ENCODE measurements around the gene PTPRD.
"Not testable (repeated sequence)": the region's sequence is repeated elsewhere in the genome, so short reads cannot be mapped to it uniquely, and the experiment has no call there.

The PTPRD gene

DNA sequence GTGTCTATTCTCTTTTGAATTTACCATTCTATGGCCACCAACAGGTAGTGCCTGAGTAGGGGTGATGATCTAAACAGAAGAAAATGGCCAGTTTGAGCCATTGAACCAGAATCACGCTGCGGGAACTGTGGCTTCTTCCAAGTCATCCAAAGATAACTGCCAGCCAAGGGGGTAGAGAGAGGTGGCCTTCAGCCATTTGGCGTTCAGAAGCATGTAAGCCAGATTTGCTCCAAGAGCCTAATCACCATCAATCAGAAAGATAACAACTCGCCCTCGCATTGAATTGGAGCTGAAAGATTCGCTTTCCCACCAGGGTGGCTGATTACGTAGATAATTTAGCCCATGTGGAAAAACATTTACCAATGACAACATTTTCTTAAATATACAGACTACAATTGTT is 1510.5 kb downstream of the PTPRD start:
- no peak for DNase-seq

DNA sequence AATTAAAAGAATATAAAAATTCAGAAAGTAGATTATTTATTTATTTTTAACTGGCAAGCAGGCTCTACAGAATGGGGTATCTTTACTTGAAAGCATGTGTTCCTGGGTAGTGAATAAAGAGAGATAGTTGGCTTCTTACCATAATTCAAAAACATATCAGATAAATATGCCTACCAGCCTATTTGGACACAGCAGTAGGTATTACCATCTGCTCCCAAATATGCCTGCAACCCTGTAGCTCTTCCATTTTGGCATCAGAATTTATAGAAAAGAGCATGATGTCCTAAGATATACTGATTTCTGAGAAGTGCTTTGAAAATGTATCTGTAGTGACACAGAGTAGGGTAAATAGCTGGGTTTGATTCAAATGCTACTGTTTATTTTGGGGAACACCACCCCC is 1512.7 kb downstream of the PTPRD start:
- no peak for DNase-seq

DNA sequence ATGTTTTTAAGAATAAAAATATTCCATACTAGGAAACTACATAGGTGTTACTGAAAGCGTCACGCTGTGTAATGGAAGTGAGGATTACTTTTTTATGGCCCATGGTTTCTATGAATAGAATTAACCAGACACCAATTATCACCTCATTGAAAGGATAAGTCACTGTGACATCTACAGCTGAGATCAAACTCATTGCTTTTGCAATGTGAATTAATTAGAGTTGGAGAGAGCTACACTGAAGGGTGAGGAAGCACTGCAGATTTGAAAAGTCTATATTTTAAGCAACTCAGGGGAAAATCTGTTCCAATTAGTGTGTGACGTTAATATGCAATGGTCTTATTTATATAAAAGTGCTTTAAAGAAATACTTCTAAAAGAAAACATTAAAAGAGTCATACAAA is 1513.2 kb downstream of the PTPRD start:
- DNase-seq = peak; percentile 16 to 20

DNA sequence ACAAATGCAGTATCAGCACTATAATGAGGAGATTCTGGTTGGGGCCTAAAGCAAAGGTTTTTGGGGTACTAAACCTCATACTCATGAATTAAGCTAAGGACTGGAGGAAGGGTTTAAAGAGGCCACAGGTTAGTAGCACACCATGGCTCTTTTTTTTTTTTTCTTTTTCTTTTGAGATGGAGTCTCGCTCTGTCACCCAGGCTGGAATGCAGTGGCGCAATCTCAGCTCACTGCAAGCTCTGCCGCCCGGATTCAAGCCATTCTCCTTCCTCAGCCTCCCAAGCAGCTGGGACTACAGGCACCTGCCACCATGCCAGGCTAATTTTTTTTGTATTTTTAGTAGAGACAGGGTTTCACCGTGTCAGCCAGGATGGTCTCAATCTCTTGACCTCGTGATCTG is 1515.5 kb downstream of the PTPRD start:
- DNase-seq = not testable (repeated sequence)

DNA sequence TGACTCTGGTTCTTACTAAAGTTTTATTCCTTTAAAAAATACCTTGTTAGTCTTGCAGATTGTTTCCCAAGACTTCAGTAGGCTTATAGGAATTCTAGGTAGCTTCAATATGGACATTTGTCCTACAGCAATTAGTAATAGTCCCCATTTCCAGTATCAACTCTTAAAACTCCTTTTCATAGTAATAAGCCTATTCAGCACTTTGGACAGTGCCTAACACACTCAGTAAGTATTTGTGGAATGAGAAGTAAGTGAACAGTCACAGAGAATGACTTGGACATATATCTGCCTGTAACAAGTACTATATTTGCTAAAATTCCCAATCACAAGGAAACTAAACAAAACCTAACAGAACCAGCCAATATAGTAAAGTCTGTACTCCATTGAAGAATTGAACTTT is 1521.4 kb downstream of the PTPRD start:
- no peak for DNase-seq

DNA sequence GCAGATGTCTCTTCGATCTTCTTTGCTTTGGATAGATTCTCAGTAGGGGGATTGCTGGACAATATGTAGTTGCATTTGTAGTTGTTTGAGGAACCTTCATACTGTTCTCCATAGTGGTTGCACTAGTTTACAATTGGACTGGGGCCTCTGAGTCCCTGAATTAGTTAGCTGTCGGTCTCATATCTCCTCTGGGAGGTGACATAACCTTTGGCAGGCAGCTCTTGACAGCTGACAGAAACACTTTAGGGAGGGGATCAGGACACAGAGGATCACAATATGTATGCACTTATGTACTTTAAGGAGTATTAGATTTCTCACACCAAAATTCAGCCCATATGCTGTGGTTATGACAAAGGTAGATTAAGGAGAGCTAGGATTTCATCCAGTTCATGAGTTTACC is 1533.3 kb downstream of the PTPRD start:
- peak; percentile 87 to 97 for DNase-seq

DNA sequence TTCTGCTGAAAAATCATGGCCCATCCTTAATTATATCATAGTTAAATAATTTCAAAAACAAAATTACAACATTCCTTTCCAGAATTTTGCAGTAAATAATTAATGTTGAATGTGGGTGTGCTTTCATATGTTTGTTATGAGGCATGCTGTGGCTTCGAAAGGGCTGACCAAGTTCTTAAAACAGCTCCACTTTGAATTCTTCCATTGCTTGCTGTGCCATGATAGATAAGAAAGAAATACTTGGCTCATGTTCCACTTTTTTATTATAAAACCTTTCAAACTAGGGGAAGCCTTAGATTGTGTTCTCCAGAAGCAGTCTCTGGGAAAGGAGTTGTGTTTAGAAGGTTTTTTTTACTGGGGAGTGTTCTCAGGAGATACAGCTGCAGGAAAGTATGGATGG is 1534.5 kb downstream of the PTPRD start:
- no peak for DNase-seq

DNA sequence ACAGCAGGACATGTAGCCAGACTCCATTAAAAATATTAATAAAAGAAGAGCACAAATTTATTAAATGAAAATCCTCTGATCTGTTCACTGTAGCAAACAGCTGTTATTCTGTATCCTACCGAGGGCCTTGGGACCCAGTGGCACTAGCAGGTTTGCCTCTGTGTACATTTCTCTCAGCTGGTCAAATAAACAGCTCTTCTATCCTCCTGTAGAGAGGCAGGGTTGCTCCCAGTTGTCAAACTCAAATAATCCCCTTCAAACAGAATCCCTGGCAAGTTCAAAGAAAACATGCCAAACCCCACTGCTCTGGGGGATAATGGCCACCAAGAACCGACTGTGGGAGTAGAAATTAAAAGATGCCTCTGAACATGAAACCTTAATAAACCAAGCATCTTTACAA is 1551.2 kb downstream of the PTPRD start:
- DNase-seq = no peak

DNA sequence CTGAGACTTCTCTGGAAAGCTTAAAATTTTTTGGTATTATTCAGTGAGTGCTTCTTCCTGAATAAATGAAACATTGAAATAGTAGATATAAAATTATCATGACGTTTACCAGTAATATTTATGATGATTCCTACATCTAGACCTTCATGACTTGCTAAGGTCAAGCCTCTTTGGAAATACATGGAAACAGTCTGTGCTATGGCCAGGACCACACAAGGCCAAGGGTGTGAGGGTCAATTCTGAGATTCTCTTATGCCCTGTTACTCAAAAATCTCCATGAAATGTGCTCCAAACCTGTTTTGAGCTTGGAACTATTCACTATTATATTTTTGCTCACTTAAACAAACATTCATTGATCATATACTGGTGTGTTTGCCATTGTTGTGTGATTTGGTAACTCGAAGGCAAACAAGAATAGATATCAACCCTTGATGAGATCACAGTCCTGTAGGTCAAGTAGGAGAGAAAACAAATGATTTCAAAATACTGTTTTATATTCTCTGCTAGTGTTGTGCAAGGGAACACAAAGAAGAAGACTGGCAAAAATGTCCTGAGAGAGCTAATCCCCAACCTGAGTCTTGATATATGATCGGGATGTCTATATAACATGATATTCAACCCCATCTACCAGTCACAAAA is 1558.3 kb downstream of the PTPRD start:
- no peak for DNase-seq

DNA sequence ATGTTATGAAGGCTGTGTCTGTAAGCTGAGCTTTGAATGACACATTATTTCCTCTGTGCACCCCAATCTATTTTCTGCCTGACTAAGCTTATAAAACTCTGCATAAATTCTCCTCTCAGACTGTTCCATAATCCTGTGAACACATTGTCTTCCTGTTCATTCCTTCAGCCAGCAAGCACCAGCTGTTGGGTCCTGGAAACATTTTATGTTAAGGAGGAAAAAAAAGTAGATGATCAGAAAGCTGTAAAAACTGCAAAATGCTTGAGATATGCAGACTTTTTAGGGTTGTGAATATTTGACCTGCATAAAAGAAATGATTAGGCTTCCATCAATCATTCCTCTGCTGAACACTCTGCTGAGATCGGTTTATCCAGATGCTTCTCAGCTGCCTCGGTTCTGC is 1567.2 kb downstream of the PTPRD start:
- peak in 1 of 2 experiments; percentile 70 for DNase-seq

DNA sequence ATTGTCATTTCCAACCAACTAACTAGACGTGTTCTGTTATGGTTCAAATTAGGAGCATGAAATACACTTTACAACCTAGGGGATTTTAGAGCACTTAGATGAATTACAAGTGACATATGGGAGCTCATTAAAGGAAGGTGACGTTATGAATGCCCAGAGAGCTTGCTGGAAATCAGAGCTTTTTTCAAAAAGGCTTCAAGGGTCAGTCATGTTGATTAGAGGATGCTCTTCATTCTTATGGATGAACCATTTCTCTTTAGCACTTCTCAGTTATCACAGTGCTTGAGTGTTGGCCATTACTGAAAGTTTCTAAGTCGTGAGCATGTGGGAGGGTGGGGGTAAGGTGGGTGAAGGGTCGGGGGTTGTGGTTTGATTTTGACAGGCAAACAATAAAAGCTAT is 1567.7 kb downstream of the PTPRD start:
- DNase-seq = peak; percentile 44 to 88

DNA sequence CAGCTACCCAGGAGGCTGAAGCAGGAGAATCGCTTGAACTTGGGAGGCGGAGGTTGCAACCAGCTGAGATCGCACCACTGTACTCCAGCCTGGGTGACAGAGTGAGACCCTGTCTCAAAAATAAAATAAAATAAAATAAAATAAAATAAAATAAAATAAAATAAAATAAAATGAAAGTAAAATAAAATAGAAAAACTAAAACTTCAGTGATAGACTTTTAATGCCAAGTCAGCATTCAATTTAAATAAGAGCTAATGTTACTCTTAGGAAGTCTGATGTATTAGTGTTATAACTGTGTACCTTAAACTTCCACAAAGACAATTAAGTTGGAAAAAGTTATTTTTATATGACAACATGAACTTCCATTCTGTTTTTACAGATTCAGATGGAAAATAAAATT is 1569.0 kb downstream of the PTPRD start:
- not testable (repeated sequence) for DNase-seq

DNA sequence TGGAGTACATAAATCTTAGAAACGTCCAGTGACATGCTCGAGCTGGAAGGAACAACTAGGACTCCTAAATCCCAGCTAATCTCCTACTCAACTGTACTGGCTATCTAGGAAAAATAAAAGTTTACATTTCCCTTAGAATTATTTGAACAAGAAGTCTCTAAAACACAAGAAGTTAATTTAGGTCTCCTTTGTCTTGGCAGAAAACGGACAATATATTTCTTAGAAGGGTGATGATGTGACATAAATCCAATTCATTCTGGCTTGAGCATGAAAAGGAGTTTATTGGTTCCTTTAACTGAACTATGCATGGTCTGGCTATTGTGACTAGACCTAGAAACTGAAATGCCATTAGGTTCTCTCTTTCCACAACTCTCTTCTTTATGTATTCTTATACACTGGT is 1571.0 kb downstream of the PTPRD start:
- DNase-seq = no peak

DNA sequence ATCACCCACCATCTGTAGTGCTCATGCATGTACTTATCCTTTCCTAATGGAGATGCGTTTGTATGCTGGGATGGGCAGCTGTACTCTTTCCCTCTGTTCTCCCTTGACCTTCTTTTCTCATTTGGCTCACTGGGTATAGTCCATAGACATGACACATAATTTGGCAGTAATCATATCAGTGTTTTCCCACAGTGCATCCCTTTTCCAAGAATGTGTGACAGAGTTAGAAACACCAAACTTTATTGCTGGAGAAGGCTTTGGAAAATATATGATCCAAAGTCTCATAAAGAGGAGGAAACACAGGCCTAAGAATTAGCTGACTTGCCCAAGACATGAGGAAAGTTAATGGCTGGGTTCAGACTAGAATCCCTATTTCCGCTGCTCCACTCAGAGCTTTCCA is 1579.8 kb downstream of the PTPRD start:
- peak in 1 of 2 experiments; percentile 48 for DNase-seq

DNA sequence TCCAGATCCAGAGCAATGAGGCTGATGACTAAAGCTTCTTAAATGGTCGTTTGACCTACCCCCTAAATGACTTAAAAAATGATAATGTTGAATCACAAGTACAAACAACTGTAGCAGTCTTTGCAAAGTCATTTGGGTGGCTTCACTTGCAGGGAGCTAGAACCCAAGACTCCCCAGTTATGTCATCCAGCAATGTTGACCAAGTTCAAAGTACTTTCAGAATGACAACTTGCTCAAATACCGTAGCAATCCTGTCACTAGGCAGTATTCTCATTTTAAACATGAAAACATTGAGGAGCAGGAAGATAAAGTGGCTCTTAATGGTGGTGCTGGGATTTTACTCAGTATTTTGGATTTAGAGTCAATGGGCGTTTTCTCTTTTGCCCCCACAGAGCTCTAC is 1596.2 kb downstream of the PTPRD start:
- DNase-seq = no peak

DNA sequence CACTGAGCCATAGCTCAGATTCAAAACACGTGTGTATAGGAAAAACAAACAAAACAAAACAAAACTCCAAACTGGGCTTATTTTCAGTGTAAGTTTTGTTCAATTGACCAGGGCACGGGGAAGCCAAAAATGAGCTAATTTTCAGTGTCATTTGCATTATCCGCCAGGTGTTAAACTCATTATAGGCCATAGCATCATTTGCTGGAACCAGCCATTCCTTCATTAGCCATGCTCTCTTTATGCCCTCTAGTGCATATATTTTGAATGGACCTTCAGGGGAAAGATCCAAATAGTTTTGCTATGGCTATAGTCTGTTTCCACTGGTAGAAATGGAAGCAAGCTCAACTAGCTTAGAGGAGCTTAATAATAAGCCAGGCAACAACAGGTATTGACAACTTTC is 1608.0 kb downstream of the PTPRD start:
- DNase-seq = peak; percentile 21 to 59

DNA sequence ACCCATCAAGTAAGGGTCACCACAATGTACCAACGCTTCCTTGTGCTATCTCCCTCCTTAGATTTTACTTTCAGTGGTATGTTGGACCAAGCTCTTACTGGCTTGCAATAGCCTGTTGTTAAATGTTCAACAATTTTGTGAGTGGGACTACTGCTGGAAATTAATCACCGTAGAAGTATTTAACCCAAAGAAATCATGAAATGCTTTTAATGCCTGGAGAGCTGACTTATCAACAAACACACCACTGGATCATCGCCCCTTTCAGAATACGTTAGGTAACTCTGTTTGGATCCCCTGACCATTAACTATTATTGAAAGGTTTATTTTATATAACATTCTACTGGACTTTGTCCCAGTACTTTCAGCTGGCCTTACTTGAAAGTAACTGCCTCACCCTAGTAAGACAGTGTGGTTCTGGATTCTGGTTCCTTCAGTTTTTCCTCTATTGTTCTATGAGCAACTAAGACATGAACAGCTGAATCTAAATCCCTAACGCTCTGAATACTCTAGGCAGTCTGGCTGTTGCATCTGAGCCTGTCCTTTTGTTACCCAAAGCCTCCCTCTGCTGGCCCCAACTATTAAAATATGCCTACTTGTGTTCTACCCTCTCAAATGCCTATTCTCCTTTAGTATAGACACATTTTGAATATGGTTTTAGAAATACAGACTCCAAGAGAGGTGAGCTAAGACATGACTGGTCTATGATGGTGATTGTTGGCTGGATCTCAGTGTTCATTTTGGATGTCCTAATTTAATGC is 1609.8 kb downstream of the PTPRD start:
- peak; percentile 53 to 77 for DNase-seq

DNA sequence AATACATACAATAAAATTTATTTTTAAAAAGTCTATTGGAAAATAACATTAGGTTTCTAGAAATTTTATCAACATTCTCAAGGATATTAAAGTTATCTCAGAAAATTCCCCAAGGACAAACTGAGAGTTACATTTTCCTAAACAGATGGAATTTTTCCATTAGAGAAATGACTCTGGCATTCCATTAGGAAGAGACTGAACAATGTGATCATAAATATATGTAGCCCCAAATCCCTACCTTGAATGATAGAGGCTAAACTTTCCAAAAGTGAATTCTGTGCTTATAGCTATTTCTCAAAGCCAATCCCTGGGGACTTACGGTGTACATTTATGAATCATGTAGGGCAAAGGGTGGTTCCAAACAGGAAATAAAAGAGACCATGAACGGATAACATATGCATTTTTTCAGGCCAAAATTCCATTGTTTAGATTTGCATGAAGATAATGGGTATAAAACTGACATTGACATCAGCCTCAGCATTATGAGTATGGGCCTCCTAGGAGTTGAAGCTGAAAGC is 1632.2 kb downstream of the PTPRD start:
- no peak for DNase-seq

DNA sequence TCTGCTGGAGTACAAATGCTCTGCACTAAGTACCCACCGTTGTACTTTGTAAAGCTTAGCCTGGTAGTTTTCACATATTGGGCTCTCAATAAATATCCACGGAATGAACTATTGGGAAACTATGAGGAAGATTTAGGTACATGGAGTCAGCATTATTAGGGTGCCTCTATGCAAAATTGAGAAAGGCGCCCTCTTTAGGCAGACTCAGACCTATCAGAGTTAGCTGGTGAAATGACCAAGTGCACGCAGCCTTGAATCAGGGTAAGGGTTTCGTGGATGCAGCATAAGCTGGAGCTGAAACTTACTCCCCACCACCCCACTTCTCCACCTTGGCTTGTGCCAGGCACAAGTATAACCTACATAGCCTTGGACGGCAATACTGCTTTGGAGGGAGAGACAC is 1634.5 kb downstream of the PTPRD start:
- no peak for DNase-seq

DNA sequence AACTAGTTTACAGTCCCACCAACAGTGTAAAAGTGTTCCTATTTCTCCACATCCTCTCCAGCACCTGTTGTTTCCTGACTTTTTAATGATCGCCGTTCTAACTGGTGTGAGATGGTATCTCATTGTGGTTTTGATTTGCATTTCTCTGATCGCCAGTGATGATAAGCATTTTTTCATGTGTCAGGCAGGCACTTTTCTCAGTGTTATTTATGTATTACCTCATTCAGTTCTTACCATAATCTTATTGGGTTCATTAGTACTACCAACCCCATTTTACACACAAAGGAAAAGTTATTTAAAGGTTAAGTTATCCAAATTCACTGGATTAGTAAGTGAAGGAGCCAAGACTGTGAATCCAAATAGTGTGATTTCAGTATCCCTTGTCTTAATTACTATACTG is 1644.5 kb downstream of the PTPRD start:
- DNase-seq = not testable (repeated sequence)

DNA sequence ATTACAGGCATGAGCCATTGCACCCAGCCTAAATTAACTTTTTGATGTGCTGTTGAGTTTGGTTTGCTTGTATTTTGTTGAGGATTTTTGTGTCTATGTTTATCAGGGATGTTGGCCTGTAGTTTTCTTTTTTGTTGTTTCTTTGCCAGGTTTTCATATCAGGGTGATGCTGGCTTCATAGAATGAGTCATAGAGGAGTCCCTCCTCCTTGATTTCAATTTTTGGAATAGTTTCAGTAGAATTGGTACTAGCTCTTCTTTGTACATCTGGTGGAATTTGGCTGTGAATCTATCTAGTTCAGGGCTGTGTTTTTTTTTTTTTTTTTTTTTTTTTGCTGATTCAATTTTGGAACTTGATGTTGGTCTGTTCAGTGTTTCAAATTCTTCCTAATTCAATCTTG is 1648.9 kb downstream of the PTPRD start:
- DNase-seq = no peak

DNA sequence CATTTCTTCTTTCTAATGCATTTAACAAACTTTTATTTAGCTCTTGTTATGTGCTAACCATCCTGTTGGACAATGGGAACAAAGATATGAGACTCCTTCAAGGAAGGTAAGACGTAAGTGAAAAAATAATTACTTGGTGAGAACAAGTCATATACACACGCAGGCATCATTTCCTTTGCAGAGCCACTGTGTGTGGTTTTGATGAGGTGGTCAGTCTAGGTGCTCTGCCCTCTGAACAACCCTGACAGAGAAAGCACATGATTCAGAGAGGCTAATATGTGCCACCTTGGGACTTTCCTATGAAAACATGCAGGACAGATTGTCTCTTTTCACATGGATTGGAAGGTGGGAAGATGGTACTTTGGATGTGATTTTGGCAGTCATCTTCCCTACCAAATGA is 1650.7 kb downstream of the PTPRD start:
- DNase-seq = no peak

DNA sequence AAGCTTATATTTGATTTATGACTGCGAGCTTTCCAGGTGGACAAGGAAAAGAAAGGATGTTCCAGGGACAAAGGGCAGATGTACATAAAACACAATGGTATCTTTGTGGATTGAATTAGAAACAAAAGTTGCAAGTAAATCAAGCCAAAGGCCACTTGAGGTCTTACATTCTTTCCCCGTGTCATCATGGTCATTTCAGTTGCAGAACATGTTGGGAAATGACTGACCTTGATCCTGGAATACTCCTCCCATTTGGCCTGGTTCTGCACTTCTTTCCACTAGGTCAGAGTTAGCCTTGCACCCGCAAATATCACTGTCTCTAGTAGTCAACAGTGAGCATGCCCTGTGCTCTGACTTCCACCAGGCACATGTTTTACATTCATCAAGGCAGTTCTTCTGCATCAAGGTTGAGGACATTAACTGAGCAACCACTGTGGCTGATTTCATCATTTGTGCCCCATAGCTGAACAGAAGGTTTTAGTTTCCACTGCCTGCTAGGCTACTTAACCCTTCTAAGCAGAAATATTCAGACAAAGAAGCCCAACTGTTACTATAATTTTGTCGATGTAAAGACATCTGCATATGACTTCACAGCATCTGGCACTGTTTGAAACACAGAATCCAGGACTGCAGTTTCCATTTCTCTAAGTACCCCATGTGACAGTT is 1651.5 kb downstream of the PTPRD start:
- DNase-seq = peak in 1 of 2 experiments; percentile 81

DNA sequence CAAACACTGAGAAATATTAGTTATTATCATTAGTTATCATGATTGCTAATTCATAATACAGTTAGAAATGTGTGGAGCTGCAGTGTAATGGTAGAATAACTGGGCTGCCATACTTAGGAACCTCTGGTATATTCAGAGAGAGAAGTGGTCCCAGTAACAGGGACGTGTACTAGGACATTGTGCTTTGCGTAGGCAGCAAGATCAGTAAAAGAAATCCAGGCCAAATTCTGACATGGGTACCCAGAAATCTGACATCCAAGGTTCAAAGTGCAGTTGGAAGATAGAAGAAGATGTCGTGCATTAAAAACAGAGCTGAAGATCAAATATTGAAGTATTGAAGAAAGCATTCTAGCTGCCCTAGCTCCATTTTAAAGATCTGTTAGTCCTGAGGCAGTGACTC is 1652.5 kb downstream of the PTPRD start:
- DNase-seq = no peak

All from NCI-H524 (cell line).